Stimulated activated naive CD4-positive, alpha-beta T cell (primary cell): ENCODE results near the gene RPL13.
"Not testable (repeated sequence)": the region's sequence is repeated elsewhere in the genome, so short reads cannot be mapped to it uniquely, and the experiment has no call there.

ENCODE experiments used
- DNase-seq, 6 experiments: peaks; one replicate each; lab custom pipeline; 2025; lab: John Stamatoyannopoulos, UW

The RPL13 gene

DNA sequence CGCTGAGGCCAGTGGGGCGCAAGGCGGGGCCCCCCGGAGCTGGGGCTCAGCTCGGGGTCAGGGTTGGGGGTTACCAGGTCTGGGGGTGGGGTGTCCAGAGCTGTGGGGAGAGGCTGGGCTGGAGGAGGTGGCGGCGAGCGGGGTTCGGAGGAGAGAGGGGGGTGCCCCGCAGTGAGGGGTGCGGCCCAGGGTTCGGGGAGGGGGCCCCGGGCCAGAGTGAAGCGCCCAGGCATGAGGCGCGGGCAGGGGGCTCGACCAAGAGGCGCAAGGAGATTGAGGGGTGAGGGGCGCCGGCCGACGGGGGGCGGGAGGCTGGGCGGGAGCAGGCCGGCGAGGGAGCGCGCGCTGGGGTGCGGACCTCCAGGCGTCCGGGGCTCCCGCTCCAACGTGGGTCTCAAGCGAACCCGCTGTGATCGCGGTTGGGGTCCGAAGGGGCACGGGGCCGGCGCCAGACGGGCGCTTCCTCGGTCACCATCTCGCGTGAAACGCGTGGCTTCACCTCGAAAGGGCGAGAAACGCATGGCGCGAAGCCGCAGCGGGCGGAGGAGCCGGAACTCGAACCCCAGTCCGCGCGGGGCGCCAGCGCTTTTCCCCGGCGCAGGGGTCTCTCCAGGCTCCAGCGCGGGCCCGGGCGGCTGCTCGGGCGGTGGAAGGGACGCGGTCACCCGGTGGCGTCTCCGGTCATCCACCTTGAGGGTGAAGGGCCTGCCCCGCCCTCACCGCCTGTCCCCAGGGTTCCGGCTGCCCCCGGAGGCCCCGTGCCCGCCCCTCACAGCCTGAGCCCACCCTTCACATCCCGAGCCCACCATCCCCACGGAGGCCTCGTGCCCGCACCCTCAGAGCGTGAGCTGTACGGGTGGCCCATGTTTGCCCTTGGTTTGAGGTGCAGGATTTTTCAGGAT lies 15.9 kb downstream of the RPL13 start:
- no peak for DNase-seq

DNA sequence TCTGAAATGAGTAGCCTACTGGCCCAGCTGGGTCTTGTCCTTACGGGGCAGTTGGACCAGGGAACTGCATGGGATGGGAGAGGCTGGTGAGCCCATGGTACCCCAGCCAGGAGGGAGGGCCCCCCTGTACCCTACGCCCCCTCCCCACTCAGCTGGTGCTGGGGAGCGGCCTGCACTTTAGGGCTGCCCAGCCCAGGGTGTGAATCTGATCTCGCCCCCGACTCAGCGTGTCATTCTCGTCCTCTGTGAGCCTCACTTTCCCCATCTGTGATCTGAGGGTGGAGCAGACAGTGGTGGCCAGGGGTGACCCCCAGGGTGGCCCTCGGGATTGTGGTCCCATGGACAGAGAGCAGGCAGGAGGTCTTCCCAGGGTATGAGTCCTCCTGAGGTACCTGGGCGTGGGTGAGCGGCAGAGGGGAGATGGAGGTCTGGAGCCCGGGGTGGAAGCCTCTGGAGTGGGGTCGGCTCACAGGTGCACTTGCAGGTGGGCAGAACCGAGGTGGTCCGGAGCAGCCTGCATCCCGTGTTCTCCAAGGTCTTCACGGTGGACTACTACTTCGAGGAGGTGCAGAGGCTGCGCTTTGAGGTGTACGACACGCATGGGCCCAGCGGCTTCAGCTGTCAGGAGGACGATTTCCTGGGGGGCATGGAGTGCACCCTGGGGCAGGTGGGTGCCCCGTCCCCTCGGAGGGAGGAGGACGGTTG lies 16.7 kb downstream of the RPL13 start:
- no peak for DNase-seq

DNA sequence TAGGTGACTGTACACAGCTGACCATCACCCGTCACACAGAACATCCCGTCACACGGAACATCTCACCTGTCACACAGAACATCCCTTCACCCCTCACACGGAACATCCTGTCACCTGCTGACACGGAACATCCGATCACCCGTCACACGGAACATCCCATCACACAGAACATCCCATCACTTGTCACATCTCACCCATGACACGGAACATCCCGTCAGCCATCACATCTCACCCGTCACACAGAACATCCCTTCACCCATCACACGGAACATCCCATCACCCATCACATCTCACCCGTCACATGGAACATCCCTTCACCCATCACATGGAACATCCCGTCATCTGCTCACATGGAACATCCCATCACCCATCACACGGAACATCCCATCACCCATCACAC lies 18.9 kb downstream of the RPL13 start:
- DNase-seq, result no peak

DNA sequence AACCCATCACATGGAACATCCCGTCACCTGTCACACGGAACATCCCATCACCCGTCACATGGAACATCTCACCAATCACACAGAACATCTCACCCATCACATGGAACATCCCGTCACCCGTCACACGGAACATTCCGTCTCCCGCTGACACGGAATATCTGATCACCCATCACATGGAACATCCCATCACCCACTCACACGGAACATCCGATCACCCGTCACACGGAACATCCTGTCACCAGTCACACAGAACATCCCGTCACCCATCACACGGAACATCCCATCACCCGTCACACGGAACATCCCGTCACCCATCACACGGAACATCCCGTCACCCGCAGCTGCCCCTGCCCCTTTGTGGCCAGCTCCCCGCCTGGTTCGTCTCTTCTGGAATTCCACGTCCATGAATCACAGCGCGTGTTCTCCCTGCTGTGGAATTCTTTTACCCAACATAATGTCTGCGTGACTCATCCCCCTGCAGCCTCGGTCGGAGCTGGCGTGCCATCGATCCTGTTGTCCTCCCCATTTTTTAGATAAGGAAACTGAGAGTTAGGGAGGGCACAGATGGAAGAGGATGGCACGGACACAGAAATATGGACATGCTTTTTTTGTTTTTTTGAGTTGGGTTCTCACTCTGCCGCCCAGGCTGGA lies 20.7 kb downstream of the RPL13 start:
- no peak for DNase-seq

DNA sequence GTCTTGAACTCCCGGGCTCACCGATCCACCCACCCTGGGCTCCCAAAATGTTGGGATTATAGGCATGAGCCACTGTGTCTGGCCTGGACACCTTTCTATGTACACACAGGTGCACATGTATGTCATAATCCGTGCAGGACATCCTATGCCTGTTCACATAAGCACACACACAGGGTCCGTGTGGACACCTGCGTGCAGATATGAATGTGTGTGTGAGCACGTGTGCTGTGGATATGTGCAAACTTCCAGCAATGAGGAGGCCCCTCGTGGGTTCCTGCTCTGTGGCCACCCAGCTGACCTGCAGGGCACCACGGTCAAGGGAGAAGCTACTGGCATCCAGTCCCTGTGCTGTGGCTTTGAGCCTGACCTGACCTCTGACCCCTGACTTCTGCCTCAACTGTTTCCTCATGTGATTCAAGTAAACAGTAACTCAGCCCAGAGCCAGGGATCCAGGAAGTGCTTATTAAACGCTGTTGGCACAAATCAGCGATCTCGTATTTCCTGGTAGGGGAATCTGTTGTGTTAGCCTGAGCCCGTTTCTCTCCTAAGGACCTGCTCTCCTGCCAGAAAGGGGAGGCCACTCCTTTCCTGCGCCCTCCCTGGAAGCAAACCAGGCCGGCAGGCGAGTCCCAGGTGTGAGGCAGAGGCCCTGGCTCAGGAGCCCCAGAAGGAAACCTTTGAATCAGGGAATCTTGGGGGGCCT lies 21.5 kb downstream of the RPL13 start:
- DNase-seq, result no peak

DNA sequence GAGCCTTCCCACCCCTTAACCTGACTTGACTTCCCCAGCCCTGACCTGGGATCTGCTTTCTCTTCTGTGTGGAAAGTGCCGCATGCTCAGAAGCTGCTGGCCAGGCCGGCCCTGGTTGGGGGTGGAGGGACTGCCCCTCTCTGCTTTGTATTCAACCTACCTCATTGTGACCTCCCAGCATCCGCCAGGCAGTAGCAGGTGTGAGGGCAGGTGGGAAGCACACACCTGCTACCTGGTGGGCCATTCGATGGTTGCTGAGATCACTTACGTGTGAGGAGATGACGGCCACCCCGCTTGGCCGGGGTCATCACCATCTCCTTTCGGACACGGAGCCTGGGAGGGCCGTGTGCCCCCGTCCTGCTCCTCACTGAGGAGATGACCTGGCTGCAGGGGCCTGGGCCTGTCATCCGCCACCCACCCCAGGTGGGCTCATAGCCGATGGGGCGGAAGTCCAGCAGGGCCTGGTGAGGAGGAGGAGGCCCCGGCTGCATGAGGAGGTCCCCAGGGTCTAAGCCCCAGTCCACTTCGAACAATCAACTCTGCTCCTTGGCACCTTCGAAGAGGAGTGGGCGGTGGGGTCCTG lies 22.2 kb downstream of the RPL13 start:
- no peak for DNase-seq

DNA sequence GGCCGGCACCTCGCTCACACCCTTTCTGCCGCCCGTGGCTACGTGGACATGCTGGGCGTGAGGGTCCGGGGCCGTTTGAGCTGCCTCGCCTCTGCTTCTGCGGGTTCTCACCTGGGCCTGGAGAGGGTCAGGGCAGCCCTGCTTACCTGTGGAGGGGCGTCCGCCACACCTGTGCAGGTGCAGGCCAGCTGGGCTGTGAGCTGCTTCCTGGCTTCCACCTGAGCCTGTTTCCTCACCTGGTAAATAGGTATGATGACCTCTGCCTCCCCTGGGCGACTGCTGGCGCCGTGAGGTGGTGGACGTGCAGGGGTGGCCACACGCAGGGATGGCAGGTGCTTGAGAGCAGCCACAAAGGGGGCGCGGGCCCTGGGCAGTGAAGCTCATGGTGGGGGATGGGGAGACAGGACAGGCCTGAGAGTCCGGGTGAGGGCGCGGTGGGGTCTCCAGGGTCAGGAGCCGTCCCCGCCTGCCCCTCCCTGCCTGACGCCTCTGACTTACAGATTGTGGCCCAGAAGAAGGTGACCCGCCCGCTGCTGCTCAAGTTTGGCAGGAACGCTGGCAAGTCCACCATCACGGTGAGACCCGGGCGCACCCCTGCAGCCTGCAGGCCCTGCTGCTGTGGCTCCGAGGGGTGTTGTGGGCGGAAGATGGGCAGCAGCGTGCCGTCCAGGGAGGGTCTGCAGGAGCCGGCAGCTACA lies 22.9 kb downstream of the RPL13 start:
- no peak for DNase-seq

DNA sequence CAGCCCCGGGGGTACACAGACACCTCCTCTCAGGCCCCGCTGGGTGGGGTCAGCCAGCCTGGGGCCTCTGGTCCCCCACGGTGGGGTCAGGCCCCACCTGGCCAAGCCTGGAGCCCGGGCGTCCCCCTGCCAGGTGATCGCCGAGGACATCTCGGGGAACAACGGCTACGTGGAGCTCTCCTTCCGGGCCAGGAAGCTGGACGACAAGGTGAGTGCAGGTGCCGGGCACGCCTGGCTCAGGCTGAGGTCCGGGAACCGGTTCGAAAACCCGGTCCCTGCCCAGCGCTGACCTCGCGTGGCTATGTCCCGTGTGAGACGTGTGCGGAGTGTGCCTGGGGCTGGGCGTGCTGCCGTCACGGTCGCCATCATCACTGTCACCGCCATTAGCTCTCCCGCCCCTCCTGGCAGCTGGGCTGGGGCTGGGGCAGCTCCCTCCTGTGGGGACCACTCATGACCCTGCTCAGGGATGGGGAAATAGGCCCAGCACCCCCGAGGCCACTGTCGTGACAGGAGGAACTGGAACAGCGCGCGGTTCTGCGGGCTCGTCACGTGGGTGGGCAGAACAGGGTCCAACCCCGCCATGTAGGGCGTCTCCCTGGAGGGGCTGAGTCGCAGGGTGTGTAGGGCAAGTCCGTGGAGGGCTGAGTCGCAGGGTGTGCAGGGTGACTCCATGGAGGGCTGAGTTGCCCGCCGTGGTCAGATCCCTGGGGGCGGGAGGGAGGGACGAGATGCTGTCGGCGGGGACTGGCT lies 23.6 kb downstream of the RPL13 start:
- no peak for DNase-seq

DNA sequence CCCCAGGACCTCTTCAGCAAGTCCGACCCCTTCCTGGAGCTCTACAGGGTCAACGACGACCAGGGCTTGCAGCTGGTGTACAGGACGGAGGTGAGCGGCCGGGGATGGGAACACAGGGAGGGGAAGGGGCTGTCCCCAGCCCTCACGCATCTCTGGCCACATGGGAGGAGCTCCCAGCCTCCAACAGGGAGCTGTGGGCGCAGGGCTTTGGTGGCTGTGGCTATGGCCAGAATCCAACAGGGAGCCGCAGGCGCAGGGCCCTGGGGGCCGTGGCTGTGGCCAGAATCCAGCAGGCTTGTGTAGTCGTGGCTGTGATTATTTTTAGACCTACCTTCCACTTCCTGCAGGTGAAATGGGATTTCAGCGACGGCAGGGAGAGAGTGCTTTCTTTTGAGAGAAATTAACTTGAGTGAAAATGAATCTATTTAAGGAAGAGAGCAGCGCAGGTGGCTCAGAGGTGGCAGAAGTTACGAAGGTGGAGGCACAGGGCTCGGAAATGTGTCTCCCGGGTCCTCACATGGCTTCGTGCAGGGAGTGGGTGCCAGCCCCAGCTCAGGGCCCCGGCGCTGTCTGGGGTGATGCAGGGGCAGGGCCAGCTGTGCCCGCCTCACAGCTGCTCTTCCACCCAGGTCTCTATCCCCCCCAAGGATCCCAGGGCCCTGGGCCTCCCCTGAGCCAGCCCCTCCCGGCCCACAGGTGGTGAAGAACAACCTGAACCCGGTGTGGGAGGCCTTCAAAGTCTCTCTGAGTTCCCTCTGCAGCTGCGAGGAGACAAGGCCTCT lies 24.5 kb downstream of the RPL13 start:
- DNase-seq, result no peak

DNA sequence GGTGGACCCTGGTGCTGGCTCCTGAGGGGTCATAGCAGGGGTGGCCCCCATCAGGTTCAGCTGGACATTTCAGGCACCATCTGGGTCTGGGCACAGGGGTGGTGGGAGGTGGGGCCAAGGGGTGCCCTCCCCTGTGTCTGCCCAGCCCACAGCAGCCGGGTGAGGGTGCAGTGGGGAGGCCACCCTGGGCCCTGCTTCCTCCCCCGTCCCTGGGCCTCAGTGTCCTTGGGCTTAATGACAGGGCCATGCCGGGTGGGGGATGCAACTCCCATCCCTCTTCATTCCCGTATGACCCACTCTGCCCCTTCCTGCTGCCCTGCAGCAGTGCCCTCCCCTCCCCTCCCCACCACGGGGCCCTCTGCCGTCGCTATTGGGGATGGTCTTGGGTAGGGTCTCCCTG lies 25.7 kb downstream of the RPL13 start:
- DNase-seq, result no peak

DNA sequence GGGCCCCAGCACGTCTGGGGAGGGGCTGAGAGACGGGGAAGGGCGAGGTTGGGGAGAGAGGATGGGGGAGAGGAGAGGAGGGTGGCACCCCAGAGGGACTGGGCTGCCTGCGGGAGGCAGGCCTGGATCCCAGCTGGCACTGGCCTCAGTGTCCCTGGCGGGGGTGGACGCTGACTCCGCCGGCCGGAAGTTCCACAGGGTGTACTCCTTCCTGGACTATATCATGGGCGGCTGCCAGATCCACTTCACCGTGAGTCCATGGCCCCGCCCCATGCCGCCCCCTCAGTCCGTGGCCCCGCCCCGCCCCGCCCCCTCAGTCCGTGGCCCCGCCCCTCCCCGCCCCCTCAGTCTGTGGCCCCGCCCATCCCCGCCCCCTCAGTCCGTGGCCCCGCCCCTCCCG lies 26.4 kb downstream of the RPL13 start:
- DNase-seq, result peak in 2 of 6 experiments; percentile 24 to 29

DNA sequence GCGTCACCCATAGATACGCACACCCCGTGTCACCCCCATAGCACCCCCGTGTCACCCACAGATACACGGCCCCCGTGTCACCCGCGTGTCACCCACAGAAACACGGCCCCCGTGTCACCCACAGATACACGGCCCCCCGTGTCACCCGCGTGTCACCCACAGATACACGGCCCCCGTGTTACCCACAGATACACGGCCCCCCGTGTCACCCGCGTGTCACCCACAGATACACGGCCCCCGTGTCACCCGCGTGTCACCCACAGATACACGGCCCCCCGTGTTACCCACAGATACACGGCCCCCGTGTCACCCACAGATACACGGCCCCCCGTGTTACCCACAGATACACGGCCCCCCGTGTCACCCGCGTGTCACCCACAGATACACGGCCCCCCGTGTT lies 27.2 kb downstream of the RPL13 start:
- DNase-seq, result not testable (repeated sequence)

DNA sequence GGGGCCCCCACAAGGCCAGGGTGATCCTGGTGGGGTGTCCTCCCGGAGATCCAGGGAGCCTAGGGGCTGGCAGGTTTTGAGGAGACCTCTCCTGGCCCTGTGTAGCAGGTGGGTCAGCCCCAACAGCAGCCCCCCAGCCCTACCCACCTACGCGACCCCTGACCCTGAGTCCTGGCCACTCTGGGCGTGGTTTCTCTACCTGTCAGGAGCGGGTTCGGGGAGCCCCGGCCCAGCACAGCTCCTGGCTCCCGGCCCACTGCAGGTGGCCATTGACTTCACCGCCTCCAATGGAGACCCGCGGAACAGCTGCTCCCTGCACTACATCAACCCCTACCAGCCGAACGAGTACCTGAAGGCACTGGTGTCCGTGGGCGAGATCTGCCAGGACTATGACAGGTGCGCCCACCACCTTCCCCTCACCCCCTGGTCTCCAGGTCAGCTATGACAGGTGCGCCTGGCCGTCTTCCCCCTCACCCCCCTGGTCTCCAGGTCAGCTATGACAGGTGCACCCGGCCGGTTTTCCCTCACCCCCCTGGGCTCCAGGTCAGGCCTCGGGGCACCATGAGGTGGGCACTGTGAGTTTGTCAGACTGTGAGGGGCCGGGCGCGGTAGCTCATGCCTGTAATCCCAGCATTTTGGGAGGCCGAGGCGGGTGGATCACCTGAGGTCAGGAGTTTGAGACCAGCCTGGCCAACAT lies 28.1 kb downstream of the RPL13 start:
- DNase-seq, result no peak

DNA sequence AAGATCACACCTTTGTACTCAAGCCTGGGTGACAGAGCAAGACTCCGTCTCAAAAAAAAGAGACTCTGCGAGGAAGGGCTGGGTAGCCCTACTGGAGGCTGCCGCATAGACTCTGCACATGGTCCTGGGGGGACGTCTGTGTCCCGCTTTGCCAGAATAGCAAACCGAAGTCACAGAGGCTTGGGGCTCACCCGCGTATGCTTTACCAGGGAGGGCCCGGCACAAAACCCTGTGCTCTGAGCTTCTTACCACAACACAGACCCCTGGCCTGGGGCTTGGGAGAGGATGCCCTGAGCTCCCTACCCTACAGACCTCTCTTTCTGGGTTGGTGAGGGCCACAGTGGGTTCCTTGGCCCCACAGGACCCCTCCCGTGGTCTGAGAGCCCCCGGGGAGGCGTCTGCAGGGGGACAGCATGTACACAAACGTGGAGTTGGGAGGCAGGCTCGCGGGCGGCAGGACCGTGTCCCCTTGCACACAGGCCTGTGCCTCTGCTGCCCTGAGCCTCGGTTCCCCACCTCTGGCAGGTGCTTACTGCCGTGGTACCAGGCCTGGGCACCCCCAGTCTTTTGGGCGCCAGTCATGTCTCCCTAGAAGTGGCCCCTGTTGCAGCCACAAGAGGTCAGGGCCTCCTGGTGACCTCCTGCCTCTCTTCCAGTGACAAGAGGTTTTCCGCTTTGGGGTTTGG lies 28.9 kb downstream of the RPL13 start:
- no peak for DNase-seq

DNA sequence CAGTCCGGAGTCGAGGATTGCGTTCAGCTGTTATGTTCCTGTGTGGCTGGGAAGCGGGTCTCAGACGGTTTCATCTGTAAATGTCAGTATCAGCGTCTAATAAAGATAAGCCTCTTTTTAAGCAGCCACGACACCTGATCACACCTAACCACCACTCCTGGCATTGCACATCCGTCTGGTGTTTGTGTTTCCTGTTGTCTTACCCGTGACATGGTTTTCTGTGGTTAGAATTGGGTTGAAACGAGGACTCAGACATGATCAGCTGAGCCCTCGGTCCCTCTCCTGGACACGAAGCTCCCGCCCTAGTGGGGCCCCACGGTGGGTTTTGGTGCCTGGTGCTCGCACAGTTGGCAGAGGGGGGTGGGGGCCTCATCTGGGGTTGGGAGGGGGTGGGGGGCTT lies 33.4 kb downstream of the RPL13 start:
- DNase-seq, result peak in 3 of 6 experiments; percentile 44 to 51 (median 49)

DNA sequence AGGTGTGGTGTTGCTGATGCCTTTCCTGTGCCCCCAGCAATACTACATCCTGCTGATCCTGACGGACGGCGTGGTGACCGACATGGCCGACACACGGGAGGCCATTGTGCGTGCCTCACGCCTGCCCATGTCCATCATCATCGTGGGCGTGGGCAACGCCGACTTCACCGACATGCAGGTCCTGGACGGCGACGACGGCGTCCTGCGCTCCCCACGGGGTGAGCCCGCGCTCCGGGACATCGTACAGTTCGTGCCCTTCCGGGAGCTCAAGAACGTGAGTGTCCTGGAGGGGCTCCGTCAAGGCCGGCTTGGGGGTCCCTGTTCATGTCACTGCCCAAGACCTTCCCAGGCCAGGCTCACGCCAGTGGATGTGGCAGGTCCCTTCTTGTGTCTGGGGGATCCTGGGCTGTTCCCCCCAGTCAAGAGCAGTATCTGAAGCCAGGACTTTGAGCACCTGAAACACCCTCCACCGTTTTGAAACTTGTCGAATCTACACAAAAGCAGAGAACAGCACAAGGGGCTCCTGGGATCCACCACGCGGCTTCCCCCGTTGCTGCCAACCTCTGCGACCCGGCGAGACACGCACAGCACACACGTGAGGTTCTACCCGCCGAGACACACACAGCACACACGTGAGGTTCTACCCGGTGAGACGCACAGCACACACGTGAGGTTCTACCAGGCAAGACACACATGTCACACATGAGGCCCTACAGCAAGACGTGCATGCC lies 35.0 kb downstream of the RPL13 start:
- DNase-seq, result no peak

DNA sequence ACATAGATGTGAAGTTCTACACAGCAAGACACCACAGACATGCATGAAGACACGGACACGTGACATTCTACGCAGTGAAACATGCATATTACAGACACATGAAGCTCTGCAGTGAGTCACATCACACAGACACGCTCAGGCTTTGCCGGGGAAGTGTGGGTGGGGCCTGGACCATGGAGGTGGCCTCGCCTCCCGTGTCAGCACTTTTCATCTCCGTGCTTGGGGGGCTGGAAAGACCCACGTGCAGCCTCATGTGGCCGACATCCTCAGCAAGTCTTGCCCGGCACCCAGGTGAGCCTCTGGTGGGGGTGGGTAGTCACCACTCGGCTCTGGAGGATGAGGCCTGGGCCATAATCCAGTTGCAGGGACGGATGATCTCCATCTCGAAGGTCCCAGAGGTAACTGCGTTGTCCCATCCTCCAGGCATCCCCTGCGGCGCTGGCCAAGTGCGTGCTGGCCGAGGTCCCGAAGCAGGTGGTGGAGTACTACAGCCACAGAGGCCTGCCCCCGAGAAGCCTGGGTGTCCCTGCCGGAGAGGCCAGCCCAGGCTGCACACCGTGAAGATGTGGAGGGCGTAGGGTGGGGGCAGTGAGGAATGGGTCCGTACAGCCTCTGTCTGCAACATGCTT lies 35.7 kb downstream of the RPL13 start:
- no peak for DNase-seq
